T-helper 9 cell (primary cell): ENCODE data around the gene CYP27C1.

Experiments used
- DNase-seq: peaks from one replicate; pipeline ENCODE4 v3.0.0-alpha.2; 2020

CYP27C1 gene

DNA sequence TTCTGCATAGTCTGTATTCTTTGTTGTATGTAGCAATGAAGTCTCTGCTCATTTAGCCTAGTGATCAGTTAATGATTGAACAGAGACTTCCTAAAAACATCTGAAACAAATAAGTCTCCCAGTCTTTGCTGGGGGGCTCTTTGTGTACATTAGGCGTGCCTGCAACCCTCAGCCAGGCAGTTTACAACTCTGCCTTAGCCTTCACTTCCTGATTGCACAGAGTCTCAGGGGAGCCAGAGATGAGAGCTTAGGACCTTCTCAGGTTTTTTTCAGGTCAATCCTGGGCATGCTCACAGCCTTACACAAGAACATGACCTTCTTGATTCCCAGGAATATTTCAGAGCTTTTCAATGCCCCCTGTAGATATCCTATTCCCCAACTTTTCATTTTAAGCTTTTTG is 69.1 kb downstream of the CYP27C1 start:
- no peak for DNase-seq

DNA sequence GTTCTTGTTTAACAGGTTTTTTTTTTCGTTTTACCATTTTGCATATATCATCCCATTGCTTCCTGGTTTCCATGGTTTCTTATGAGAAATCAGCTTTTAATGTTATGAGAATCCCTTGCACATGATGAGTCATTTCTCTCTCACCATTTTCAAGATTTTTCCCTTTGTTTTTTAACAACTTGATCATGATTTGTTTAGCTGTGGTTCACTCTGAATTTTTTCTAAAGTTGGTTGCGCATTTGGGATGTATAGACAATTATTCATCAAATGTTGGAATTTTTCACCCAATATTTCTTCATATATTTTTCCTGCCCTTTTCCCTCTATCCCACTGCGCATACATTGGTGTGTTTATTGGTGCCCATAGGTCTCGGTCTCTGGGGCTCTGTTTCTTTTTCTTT is 70.7 kb downstream of the CYP27C1 start:
- no peak for DNase-seq

DNA sequence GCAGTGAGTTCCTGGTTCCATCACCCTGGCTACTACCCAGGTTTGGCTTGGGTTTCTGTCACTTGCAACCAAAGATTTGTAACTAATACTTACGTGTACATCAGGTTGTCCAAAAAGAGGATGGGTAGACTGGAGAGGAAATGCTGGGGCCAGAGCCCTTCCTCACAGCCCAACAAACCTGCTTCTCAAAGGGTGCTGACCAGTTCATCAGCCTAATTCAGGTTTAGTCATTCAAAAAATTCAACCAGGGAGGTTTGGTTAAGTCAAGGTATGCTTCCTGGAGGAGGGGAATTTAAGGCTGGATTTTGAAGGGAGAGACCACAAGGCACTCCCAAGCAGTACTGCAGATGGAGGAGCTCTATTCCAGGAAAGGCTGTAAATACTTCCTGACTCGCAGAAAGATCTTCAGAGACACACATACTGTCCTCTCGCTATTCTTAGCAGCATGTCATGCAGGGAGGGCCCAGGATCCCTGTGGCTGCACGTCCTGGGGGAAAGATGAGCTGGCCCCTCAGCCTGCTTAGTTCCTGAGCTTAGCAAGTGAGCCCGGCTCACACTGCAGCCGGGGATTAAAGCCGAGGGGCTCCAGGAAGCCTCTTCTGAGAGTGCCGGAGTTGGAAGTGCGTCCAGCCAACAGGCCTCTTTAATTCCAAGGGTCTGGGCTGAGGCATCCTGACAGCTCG is 73.1 kb downstream of the CYP27C1 start:
- no peak for DNase-seq

DNA sequence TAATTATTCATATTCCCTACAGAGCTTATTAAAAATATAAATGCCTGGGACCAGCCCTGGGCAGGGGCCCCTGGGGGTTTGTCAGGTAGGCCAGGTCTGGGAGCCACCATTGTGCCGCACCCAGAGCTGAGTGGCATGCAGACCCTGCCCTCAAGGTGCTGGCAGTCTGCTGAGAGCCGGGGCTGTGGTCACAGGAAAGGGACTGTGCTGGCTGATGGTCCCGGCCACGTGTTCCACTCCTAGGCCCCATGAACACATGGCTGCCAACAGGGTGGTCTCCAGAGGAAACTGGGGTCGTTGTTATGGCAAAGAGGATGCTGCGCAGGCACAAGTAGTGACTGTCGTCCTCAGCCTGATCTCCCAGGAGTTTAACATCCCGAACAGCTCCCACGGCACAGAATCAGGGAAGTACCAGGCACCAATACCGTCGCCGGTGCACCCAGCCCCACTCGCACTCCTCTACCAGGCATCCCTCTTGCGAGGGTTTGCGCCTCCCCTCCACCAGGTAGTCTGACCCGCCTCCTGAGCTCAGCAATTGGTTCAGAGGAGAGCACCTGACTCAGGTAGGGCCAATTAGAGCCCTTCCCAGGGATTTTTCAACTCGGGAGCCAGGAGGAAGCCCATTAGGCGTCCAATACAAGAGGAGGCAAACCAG is 73.9 kb downstream of the CYP27C1 start:
- DNase-seq, result no peak

DNA sequence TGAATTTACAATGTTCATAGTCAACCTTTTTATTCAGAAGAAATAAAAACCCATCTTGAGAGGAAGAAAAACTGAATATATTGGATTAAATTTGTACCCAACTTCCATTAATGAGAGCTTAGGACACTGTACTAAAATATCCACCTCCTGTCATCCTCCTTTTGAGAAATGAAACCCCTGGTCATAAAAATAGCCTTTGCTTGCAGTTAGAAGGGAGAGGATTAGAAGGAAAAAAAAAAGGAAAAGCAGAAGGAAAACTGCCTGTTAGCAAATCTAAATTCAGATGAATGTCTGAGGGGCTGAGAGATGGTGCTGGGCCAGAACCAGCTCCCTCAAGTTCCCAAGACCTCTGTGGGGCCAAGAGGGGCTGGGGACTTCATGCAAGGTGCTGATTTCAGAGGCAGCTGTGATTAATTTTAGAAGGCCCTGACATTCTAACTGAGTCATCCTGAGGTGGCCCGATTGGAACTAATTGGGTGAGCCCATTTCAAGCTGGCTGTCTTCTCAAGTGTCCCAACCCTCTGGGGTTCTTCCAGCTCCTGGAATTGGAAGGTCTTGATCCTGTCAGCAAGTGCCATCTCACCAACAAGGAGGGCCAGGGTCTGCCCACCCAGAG is 74.7 kb downstream of the CYP27C1 start:
- no peak for DNase-seq

DNA sequence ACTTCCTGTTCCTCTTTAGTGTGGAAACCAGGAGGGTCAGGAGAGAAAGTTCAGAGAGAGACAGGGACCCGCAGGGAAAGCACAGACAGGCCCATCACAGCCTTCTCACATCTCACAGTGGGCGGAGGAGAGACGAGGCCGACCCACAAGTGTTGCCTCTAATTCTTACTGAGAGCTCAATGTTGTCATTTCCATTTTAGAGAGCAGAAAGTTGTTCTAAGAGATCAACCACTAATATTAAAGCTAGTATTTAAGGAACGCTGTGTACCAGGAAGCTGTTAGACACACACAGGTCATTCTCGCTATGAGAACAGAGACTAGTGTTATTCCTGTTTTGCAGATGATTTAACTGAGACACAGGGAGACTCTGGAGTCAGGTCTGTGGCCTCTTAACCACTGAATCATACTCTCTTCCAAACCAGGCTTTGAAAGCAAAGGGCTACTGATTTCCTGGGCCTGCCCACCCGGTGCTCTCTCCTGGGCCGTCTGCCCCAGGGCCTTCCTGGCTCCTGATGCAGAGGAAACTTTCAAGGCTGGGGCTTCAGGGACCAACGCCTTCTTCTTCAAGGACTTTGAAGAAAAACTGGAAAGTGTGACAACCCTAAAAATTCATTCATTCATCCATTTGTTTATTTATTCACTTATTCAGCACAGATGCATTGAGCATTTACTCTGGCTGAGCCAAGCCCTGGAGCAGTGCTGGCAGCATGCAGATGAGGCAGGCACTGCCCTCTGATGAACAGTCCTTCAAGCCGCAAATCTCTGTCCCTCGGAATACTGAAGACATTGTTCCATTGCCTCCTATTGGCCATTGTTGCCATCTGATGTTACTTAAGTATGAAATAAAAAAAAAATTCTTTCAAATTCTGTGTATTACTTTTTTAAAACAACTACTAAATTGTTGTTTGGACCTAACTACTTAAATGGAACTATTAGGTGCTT is 76.0 kb downstream of the CYP27C1 start:
- DNase-seq, result no peak

DNA sequence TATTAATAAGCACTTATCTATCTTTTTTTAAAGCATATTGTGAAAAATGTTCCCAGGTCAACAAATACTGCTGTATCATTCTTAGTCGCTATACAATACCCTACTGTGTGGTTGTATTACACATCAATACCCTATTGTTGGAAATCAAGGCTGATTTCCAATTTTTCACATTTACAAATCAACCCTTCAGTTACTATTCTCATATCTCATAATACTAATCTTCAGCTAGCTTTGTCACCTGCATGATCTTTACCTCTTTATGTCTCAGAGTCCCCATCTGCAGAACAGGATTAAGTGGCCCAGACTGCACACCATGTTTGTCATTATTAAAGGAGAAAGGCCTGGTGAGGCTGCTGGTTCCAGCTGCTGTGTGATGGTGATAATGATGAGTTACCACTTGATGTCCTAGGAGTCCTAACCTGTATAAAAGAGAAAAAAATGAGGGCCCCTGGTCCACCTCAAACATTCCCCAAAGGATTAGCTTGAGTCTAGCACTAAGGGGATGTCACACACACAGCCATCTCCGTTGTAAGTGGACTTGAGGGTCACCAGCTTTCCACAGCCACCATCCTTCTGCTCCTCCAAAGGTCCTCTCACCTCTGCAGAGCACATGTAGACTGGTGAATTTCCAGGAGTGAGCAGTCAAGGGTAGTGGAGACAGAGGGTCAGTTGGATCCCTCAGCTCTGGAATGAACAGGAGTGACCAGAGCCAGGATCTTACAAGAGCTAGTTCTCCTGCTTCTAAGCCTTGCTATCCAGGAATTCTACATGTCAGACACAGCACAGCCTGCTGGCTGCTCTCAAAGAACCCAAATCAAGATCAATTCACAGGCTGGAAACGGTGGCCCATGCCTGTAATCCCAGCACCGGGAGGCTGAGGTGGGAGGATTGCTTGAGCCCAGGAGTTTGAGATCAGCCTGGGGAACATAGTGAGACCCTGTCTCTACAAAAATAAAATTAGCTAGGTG is 77.2 kb downstream of the CYP27C1 start:
- DNase-seq, result no peak

DNA sequence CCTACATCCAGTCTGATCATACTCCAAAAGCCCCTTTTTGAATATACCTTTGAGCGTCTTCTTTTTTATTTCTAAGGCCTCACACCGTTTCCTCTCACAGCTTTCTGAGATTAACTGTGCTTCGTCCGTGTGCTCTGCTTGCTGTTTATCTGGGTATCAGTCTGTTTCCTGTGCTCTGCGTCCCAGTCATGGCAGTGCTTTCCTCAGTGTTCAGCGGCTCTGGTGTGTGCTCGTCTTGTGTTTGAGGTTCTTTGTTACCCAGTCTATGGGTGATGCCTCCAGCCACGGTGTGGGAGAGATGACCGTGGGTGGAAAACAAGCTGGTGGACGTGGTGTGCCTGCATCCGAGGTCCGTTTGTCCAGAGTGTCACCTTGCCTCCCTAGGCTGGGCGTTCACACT is 79.6 kb downstream of the CYP27C1 start:
- DNase-seq, result no peak

DNA sequence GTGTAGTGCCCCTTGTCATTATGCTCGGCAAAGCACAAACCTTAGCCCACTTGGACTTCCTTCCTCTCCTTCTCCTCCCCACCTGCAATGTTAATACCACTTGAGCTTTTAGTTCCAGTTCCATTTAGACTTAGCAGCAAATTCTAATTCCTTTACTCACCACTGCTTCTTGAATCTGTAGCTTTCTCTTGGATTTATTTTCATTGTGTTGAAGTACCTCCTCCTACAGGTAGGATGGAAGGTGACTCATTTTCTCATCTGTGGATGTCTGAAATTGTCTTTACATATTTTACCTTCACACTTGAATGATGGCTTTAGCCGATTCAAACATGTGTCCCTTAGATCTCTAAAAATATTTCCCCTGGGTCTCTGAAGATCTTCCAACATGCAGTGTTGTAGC is 80.3 kb downstream of the CYP27C1 start:
- no peak for DNase-seq

DNA sequence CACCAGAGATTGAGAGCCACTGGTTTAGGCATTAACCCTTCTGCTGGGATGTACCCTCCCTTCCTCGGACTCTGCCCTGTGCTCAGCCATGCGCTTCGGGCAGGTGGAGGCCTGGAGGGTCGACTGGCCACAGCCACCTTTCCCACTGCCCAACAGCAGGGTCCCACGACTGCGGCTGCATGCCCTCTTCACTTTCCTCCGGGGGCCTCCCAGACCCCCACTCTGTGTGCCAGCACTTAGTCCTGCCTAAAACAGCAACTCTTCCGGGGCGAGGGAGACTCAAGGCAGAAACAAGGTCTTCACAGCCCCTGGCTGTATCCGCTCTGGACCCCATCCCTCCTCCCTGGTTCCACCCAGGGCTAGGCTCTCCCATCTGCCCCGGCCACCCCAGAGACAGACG is 81.8 kb downstream of the CYP27C1 start:
- no peak for DNase-seq

DNA sequence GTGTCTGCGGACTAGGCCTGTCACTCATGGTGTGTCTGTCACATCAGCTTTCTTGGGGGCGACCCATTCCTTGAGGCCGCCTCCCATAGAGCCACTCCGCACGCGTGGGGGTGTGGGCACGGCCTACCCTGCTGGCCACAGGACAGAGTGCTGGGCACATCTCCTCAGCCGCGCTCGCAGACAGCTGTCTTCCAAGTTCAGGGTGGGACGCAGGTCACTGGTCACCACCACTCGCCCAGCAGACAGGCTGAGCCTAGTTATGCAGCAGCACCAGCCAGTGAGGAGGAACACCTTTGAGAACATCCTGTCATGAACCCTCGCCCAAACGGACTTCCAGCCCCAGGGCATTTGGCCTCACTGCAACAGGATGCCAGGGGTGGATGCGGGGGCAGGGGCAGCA is 82.4 kb downstream of the CYP27C1 start:
- DNase-seq, result no peak

DNA sequence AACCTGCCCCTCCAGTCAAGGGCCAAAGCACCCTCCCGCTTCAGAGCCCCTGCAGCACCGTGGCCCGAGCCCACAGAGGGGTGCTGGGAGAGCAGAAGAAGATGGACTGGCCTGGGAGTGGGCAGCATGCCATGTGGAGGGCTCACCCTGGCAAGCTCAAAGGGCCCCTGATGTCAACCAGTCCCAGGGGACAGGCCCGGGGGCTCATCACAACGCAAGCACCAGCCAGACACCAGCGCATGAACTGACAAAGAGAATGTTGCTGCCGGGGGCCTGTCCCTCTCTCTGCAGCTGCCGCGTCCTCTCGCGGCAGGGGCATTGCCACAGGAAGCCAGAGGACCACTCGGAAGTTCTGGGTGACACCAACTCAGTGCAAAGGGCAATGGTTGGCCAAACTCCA is 82.9 kb downstream of the CYP27C1 start:
- DNase-seq, result no peak

DNA sequence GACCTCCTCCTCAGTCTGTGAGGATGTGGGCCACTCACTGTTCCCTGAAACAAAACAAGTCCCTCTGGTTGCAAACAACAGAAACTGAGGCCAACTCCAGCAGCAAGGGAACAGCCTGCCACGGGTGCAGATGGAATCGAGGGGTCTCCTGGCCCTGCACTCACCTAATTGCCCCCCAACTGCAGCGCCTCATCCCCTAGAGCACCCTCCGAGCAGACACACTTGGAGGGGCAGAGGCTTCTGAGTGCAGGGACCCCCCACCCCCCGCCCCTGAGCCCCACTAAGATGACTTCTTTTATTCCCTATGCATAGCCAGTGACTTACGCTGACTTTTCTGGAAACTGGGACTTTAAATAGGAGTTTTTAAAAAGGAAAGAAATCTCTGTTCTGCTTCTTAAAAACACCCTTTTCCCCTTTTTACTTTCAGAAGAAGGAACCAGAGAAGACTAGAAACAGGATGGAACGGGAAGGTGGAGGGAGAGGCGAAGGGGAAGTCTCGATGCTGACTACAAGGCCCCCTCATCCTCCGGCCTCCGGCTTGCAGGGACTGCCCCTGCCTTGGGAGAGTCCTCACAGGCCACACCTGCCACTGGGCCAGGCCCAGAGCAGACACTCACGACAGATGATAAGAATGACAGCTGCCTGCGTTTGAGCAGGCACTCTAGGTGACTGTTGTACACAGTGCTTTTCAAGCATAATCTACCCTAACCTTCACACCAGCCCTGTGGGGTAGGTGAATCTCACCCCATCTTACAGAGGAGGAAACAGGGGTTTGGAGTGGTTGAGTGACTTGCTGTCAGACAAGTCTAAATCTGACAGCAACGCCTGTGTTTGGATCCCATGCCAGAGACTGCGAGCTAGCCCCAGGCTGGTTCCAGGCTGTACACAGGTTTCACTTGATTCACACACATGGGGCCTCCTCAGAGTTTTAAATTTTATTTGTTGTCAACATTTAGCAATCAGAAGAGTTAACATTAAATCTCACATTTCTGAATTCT is 85.0 kb downstream of the CYP27C1 start:
- no peak for DNase-seq

DNA sequence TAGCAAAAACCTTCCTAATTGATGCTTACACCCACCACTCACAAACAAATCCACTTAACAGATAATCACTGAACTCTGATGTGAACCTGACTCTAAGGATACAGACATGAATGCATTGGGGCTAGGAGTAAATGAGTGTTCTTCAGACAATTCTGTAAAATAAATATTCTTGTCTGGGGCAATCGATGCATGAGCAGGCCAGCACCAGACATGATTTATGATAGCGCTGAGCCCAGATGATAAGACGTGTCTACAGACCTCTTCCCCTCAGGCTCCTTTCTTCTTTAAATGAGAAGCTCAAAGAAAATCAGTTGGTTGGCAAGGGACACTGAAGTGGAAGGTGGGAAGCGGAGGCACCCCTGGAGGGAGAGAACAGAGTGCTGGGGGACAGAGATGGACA is 85.9 kb downstream of the CYP27C1 start:
- no peak for DNase-seq
